Measurements from ENCODE around the gene IL15RA.

- TF ChIP-seq POLR2A (IDR thresholded peaks at IDR 0.05; ENCODE audit: low read length) (no peak), GATA1 (IDR thresholded peaks at IDR 0.05; ENCODE audit: low read depth, low read length) (no peak)
These were observed 70.7 kb downstream of the IL15RA start for GRCh38 chr10:5906651-5907050.

All from erythroblast (primary cell).